Stimulated activated naive B cell treated with anti-CD40 and anti-IgM and Interleukin-4, amounts not matched to agents 10 μg/mL and 1 μg/mL and 100 μg/mL, for 72 hours (primary cell): Measurements from ENCODE around the gene TSPEAR.
A peak's percentile ranks its signal among the peaks of the same experiment; 100 is the strongest.
"Not testable (repeated sequence)": the region's sequence is repeated elsewhere in the genome, so short reads cannot be mapped to it uniquely, and the experiment has no call there.

Experiments used
- ATAC-seq, 2 donors: fragments of 150-1000 bp; cut with Tn5 transposase; replicated peaks; 2 replicates each; pipeline ENCODE4 v1.10.0; 2021; ENCODE audit warnings: moderate library complexity in 1 of 2
- DNase-seq: peaks from one replicate; pipeline ENCODE4 v3.0.0; 2021
- H3K27ac Mint-ChIP-seq: one replicate; pipeline ENCODE4 v1.8.0; 2022; ENCODE audit warnings: mild to moderate bottlenecking, mixed read lengths
- H3K27me3 Mint-ChIP-seq, 2 donors: one replicate each; pipeline ENCODE4 v1.8.0; 2022; ENCODE audit warnings: mixed read lengths in 2 of 2
- H3K36me3 Mint-ChIP-seq, 2 donors: one replicate each; pipeline ENCODE4 v1.8.0; 2022; ENCODE audit warnings: mixed read lengths in 2 of 2, mild to moderate bottlenecking in 1 of 2
- H3K4me1 Mint-ChIP-seq, 2 donors: one replicate each; pipeline ENCODE4 v1.8.0; 2022; ENCODE audit warnings: mixed read lengths in 2 of 2, mild to moderate bottlenecking in 1 of 2
- H3K4me3 Mint-ChIP-seq, 2 donors: one replicate each; pipeline ENCODE4 v1.8.0; 2022; ENCODE audit warnings: mild to moderate bottlenecking in 2 of 2, mixed read lengths in 2 of 2, moderate library complexity in 1 of 2
- H3K9me3 Mint-ChIP-seq, 2 donors: one replicate each; pipeline ENCODE4 v1.8.0; 2022; ENCODE audit warnings: mixed read lengths in 2 of 2, mild to moderate bottlenecking in 1 of 2

TSPEAR gene

GRCh38 chr21:44613386-44614155, 97.8 kb downstream of the TSPEAR start:
- Mint-ChIP-seq H3K9me3 (peaks cover 20 to 26% of the 10 kb centered on the region in 2 donors), H3K4me1 (peaks cover 4 to 5% of the 10 kb centered on the region in 2 donors), H3K4me3 (no peak overlapping the region), H3K27me3 (peaks cover 24 to 27% of the 10 kb centered on the region in 2 donors), H3K36me3 (peaks cover 3 to 8% of the 10 kb centered on the region in 2 donors), H3K27ac (no peak overlapping the region)
- no peak for ATAC-seq
- DNase-seq, result no peak

- H3K27ac Mint-ChIP-seq, result no peak overlapping the region
- no peak for ATAC-seq
These were observed 98.6 kb downstream of the TSPEAR start for GRCh38 chr21:44612669-44613229.

GRCh38 chr21:44612029-44612486, 99.3 kb downstream of the TSPEAR start, which contains the start of gene KRTAP10-8:
Gene KRTAP10-8, plus strand, starts transcription at chr21:44612079. Its CDS starts 22 bp downstream, at chr21:44612101.
- Mint-ChIP-seq H3K27ac (no peak within 1 kb of the TSS), H3K36me3 (peaks cover 3 to 8% of the 10 kb centered on the region in 2 donors), H3K9me3 (peaks cover 19 to 26% of the 10 kb centered on the region in 2 donors), H3K4me3 (no peak within 1 kb of the TSS), H3K27me3 (peaks cover 28 to 30% of the 10 kb centered on the region in 2 donors), H3K4me1 (no peaks in the 10 kb centered on the region)
- ATAC-seq, result no peak
- no peak for DNase-seq

More at GRCh38 chr21:44612669-44613229, 98.6 kb downstream of the TSPEAR start:
- Mint-ChIP-seq H3K27me3 (peaks cover 26 to 27% of the 10 kb centered on the region in 2 donors), H3K36me3 (peaks cover 3 to 8% of the 10 kb centered on the region in 2 donors), H3K4me3 (no peak overlapping the region), H3K9me3 (peaks cover 19 to 26% of the 10 kb centered on the region in 2 donors), H3K4me1 (no peaks in the 10 kb centered on the region)
- DNase-seq, result no peak

GRCh38 chr21:44611551-44611950, 99.8 kb downstream of the TSPEAR start:
- H3K27ac Mint-ChIP-seq, result no peak overlapping the region
- peaks cover 20 to 26% of the 10 kb centered on the region in 2 donors for H3K9me3 Mint-ChIP-seq
- H3K36me3 Mint-ChIP-seq, result peaks cover 3 to 8% of the 10 kb centered on the region in 2 donors
- no peaks in the 10 kb centered on the region for H3K4me1 Mint-ChIP-seq
- DNase-seq (no peak), ATAC-seq (no peak)
- H3K4me3 Mint-ChIP-seq, result no peak overlapping the region
- H3K27me3 Mint-ChIP-seq, result peaks cover 32% of the 10 kb centered on the region in 2 donors

- H3K4me1 Mint-ChIP-seq, H3K27ac Mint-ChIP-seq, ATAC-seq, H3K36me3 Mint-ChIP-seq, DNase-seq, H3K4me3 Mint-ChIP-seq: not testable (repeated sequence)
- Mint-ChIP-seq H3K9me3 (peaks cover 22 to 26% of the 10 kb centered on the region in 2 donors), H3K27me3 (peaks cover 36 to 40% of the 10 kb centered on the region in 2 donors)
These were observed 101.1 kb downstream of the TSPEAR start for GRCh38 chr21:44610157-44610843.

GRCh38 chr21:44609193-44609592, 102.2 kb downstream of the TSPEAR start:
- Mint-ChIP-seq H3K27me3 (peaks cover 36 to 44% of the 10 kb centered on the region in 2 donors), H3K4me3 (no peak overlapping the region), H3K36me3 (peaks cover 3 to 8% of the 10 kb centered on the region in 2 donors), H3K27ac (no peak overlapping the region), H3K4me1 (no peaks in the 10 kb centered on the region), H3K9me3 (peaks cover 22 to 26% of the 10 kb centered on the region in 2 donors)
- ATAC-seq (no peak), DNase-seq (no peak)

GRCh38 chr21:44606495-44606894, 104.9 kb downstream of the TSPEAR start:
- no peak for DNase-seq
- peaks cover 20 to 22% of the 10 kb centered on the region in 2 donors for H3K9me3 Mint-ChIP-seq

GRCh38 chr21:44603911-44604310, 107.5 kb downstream of the TSPEAR start:
- peaks cover 45 to 59% of the 10 kb centered on the region in 2 donors for H3K27me3 Mint-ChIP-seq

More at GRCh38 chr21:44606495-44606894, 104.9 kb downstream of the TSPEAR start:
- H3K4me3 Mint-ChIP-seq, result no peak overlapping the region
- no peak for ATAC-seq
- no peak overlapping the region for H3K27ac Mint-ChIP-seq
- no peaks in the 10 kb centered on the region for H3K4me1 Mint-ChIP-seq
- H3K27me3 Mint-ChIP-seq, result peaks cover 33 to 53% of the 10 kb centered on the region in 2 donors
- peaks cover 2 to 4% of the 10 kb centered on the region in 2 donors for H3K36me3 Mint-ChIP-seq

GRCh38 chr21:44603109-44603875, 108.1 kb downstream of the TSPEAR start:
- Mint-ChIP-seq H3K9me3 (peaks cover 4 to 7% of the 10 kb centered on the region in 2 donors), H3K4me3 (no peak overlapping the region), H3K36me3 (no peaks in the 10 kb centered on the region), H3K4me1 (no peaks in the 10 kb centered on the region), H3K27ac (no peak overlapping the region), H3K27me3 (peaks cover 49 to 61% of the 10 kb centered on the region in 2 donors)
- DNase-seq, result no peak
- no peak for ATAC-seq

More at GRCh38 chr21:44603911-44604310, 107.5 kb downstream of the TSPEAR start:
- Mint-ChIP-seq H3K4me3 (no peak overlapping the region), H3K9me3 (peaks cover 3 to 5% of the 10 kb centered on the region in 2 donors), H3K36me3 (no peaks in the 10 kb centered on the region), H3K27ac (no peak overlapping the region), H3K4me1 (no peaks in the 10 kb centered on the region)
- DNase-seq (no peak), ATAC-seq (no peak)

GRCh38 chr21:44602463-44602850, 108.9 kb downstream of the TSPEAR start:
- no peak overlapping the region for H3K27ac Mint-ChIP-seq
- no peak overlapping the region for H3K4me3 Mint-ChIP-seq
- ATAC-seq (no peak), DNase-seq (no peak)
- H3K9me3 Mint-ChIP-seq, result peaks cover 6 to 7% of the 10 kb centered on the region in 2 donors
- H3K4me1 Mint-ChIP-seq, result no peaks in the 10 kb centered on the region
- no peaks in the 10 kb centered on the region for H3K36me3 Mint-ChIP-seq
- peaks cover 47 to 67% of the 10 kb centered on the region in 2 donors for H3K27me3 Mint-ChIP-seq

GRCh38 chr21:44601596-44602462, 109.5 kb downstream of the TSPEAR start:
- Mint-ChIP-seq H3K36me3 (no peaks in the 10 kb centered on the region), H3K27me3 (peaks cover 45 to 63% of the 10 kb centered on the region in 2 donors), H3K27ac (peak overlapping the region; percentile 49), H3K4me3 (no peak overlapping the region), H3K4me1 (no peaks in the 10 kb centered on the region), H3K9me3 (peaks cover 6 to 7% of the 10 kb centered on the region in 2 donors)
- DNase-seq (no peak), ATAC-seq (no peak)

GRCh38 chr21:44601091-44601490, 110.3 kb downstream of the TSPEAR start:
- not testable (repeated sequence) for H3K9me3 Mint-ChIP-seq, ATAC-seq, H3K4me1 Mint-ChIP-seq, DNase-seq, H3K27ac Mint-ChIP-seq, H3K36me3 Mint-ChIP-seq, H3K4me3 Mint-ChIP-seq
- peaks cover 42 to 56% of the 10 kb centered on the region in 2 donors for H3K27me3 Mint-ChIP-seq
